Progenitor cell of endocrine pancreas (in vitro differentiated cells): Measurements from ENCODE around the gene TBC1D12. TPM values are rescaled to one million over a fixed set of nuclear protein-coding genes. Genes with fewer than 3 reads are reported as not detected.

Experiments used
- DNase-seq: peaks from one replicate; pipeline ENCODE4 v3.0.0; 2021; ENCODE audit warnings: low spot score; ENCODE audit not compliant: unreplicated experiment
- H3K27ac Mint-ChIP-seq: 2 replicates; pipeline ENCODE4 v1.8.0; 2021; ENCODE audit warnings: mild to moderate bottlenecking, moderate library complexity, mixed read lengths
- H3K27me3 Mint-ChIP-seq: 2 replicates; pipeline ENCODE4 v1.8.0; 2021; ENCODE audit warnings: mixed read lengths
- H3K36me3 Mint-ChIP-seq: 2 replicates; pipeline ENCODE4 v1.8.0; 2022; ENCODE audit warnings: mixed read lengths; ENCODE audit not compliant: insufficient read depth
- H3K4me1 Mint-ChIP-seq: 2 replicates; pipeline ENCODE4 v1.8.0; 2021; ENCODE audit warnings: low read depth, mixed read lengths
- H3K4me3 Mint-ChIP-seq: 2 replicates; pipeline ENCODE4 v1.8.0; 2021; ENCODE audit warnings: low read depth, mild to moderate bottlenecking, moderate library complexity, mixed read lengths
- H3K9me3 Mint-ChIP-seq: 2 replicates; pipeline ENCODE4 v1.8.0; 2021; ENCODE audit warnings: low read depth, mixed read lengths
- CTCF ChIP-seq: fragments of 200-600 bp; sonication (generic); IDR thresholded peaks from one replicate; pipeline ENCODE4 v1.5.0; 2021; ENCODE audit warnings: antibody characterized with exemption, mild to moderate bottlenecking; ENCODE audit not compliant: unreplicated experiment
- total RNA-seq: library from RNA; stranded (reverse); gene quantifications from 2 replicates; pipeline ENCODE4 v1.2.1, GENCODE V29; 2021

The TBC1D12 gene
- total RNA-seq, 1 donor from 2014 or later: 8.0 TPM

DNA sequence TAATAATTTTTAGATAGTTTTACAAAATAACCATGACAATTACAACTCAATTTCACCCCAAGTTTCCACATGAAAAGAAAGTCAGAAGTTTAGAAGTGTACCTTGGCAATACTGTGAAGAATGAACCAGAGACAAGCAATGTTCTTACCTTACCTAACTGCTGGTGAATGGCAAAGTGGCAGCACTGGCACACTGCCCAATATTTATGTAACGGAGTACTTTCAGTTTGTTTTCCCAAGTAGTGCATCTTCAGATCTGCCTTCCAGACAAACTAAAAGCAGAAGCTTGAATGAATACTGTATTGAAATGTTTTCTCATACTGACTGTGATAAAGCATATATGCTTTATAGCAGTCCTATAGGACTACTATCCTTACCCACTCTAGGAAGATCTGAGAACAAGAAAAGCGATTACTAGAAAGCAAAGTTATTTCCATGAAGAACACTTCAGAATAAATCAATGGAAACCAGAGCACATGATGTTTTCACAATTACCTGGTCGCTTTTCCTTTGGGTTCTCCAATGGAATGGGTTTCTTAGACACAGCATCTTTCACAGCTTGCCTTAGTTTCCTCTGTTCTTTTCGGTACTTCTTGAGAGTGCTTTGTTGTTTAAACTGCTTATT lies 41.1 kb upstream of the TBC1D12 start:
- Mint-ChIP-seq H3K27ac (no peak overlapping the region), H3K4me3 (peak overlapping the region; percentile 94), H3K27me3 (peaks cover 15% of the 10 kb centered on the region), H3K9me3 (no peaks in the 10 kb centered on the region), H3K36me3 (peaks cover 15% of the 10 kb centered on the region), H3K4me1 (peaks cover 13% of the 10 kb centered on the region)
- no peak for DNase-seq
- no peak for TF ChIP-seq CTCF

DNA sequence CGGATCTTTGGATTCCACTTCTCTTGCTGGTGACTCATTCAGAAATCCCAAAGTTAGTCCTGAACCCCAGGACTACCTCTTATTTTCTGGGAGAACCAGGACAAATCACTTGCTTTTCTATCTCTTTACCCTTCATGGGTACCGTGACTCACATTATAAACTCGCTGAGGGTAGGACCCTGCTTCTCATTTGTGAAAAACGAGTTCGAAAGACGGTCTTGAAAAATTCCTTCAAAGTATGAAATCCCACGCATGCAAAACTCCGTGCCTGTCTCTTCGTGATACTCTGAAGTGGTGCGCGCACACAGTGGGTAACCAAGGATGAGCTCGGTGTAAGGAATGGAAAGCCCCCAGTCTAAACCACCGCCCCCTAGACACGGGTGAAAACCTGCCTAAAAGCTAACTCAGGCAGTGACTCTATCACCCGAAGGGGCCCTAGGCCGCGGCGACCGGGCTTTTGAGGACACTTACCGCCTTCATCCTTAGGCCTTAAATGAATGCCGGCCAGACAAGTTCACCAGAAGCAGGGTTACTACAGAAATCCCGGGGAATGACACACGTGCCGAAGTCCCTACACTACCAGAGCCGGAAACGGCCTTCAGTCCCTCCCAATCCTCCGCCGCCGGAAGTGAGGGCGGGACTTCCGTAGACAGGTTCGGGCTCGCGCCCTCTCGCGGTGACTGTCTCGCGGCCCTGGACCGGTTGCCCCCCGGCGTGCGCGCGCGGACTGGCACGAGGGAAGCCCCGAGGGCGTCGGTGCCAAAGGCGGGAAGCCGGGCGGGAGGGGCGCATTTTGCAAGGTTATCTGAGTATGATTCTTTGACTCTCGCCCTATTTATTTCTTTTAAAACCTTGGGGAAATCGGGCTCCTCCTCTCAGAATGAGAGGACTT lies 39.7 kb upstream of the TBC1D12 start, which contains the start of gene NOC3L:
NOC3L (minus strand) TSS at position 580 of the 891 bp plus-strand sequence; CDS start at position 479, 101 bp downstream.
- Mint-ChIP-seq H3K27me3 (peaks cover 15% of the 10 kb centered on the region), H3K27ac (peak within 1 kb of the TSS; percentile 93), H3K4me3 (peak within 1 kb of the TSS; percentile 94), H3K36me3 (peaks cover 13% of the 10 kb centered on the region), H3K4me1 (peaks cover 13% of the 10 kb centered on the region), H3K9me3 (no peaks in the 10 kb centered on the region)
- peak; percentile 99 for TF ChIP-seq CTCF
- DNase-seq: peak; percentile 96

DNA sequence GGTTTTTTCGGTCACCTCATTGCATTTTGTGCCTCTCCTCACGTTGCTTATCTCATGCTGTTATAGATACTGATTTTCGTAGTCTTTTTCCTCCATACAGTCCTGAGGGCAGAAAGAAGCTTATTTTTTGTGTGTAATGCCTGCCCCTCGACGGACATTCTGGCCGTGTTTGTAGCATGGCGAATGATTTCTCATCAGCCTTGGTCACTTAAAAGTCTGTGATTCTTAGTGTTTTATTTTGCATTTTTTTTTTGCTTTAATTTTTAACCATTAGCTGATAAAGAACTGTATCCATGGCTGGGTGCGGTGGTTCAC lies 39.1 kb upstream of the TBC1D12 start:
- Mint-ChIP-seq H3K4me3 (peak overlapping the region; percentile 94), H3K4me1 (peaks cover 13% of the 10 kb centered on the region), H3K36me3 (peaks cover 9% of the 10 kb centered on the region), H3K27me3 (peaks cover 15% of the 10 kb centered on the region), H3K27ac (no peak overlapping the region), H3K9me3 (no peaks in the 10 kb centered on the region)
- no peak for DNase-seq
- no peak for TF ChIP-seq CTCF

DNA sequence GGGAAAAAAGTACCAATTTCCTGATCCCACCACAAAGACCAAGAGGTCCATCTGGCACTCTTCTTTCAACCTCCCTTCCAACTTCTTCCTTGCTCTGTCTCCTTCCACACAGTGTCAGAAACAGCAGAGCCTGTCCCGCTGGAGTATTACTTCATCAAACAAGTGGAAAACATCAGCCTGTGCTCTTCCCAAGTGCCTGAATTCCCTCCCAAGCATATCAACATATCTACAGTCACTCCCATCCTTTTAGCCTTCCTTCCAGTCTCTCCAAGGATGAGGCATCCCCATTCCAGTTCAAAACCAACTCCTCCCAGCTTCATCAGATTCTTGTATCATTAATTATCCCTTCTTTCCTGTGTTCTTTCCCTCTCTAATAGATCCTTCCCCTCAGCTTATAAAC lies 37.9 kb upstream of the TBC1D12 start:
- DNase-seq: no peak
- no peaks in the 10 kb centered on the region for H3K9me3 Mint-ChIP-seq
- H3K4me3 Mint-ChIP-seq: no peak overlapping the region
- H3K4me1 Mint-ChIP-seq: peaks cover 13% of the 10 kb centered on the region
- peaks cover 15% of the 10 kb centered on the region for H3K27me3 Mint-ChIP-seq
- H3K27ac Mint-ChIP-seq: peak overlapping the region; percentile 1
- peaks cover 6% of the 10 kb centered on the region for H3K36me3 Mint-ChIP-seq
- no peak for TF ChIP-seq CTCF

DNA sequence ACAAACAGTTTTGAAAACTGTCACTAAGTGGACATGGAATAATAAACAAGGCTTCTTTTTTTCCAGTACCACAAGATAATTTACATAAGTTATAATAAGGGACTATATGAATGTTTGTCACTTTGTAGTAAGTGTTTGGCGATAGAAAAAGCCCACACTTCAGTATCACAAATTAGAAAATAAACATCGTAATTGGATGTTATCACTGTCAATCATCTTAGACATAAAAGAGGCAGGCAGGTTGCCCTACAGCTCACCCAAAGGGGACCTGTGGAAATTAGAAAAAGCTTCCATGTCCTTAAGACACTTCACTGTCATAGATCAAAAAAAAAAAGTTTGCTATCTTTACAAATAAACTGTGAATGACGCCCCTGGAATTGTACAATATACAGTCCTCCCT lies 36.0 kb upstream of the TBC1D12 start:
- Mint-ChIP-seq H3K36me3 (no peaks in the 10 kb centered on the region), H3K4me3 (no peak overlapping the region), H3K27me3 (peaks cover 15% of the 10 kb centered on the region), H3K27ac (no peak overlapping the region), H3K9me3 (no peaks in the 10 kb centered on the region), H3K4me1 (peaks cover 10% of the 10 kb centered on the region)
- DNase-seq: no peak
- TF ChIP-seq CTCF: no peak
